CD14-positive monocyte (primary cell): ENCODE results near the gene SYT2. TPM values are rescaled to one million over a fixed set of nuclear protein-coding genes. Genes with fewer than 3 reads are reported as not detected.
A peak's percentile ranks its signal among the peaks of the same experiment; 100 is the strongest.

Experiments
- DNase-seq, 3 donors: peaks; one replicate each; pipeline ENCODE4 v3.0.0-alpha.2; 2011 to 2022
- H2AFZ ChIP-seq: 2 replicates; pipeline ENCODE4 v1.6.0; 2012; ENCODE audit warnings: mild to moderate bottlenecking, low read depth, low read length, inconsistent platforms; ENCODE audit not compliant: insufficient read depth, poor library complexity, severe bottlenecking
- H3K27ac ChIP-seq, 2 donors: 1 replicate in 1 of 2; 2 replicates in 1 of 2; pipeline ENCODE4 v1.5.1; 2012 to 2013; ENCODE audit warnings: low read length in 2 of 2, control low read depth in 1 of 2, inconsistent platforms in 1 of 2, low read depth in 1 of 2, mild to moderate bottlenecking in 1 of 2
- H3K27me3 ChIP-seq, 2 donors: one replicate each; pipeline versions ENCODE4 v1.6.0 to v1.6.1; 2011 to 2013; ENCODE audit warnings: low read length in 2 of 2; ENCODE audit not compliant: control insufficient read depth in 2 of 2, insufficient read depth in 2 of 2
- H3K36me3 ChIP-seq, 2 donors: replicated peaks in 1 of 2; 1 replicate in 1 of 2; 2 replicates in 1 of 2; pipeline versions ENCODE4 v1.5.1 to v1.6.1; 2012 to 2013; ENCODE audit warnings: low read length in 2 of 2, control low read depth in 1 of 2, inconsistent platforms in 1 of 2, mild to moderate bottlenecking in 1 of 2; ENCODE audit not compliant: insufficient read depth in 2 of 2, control insufficient read depth in 1 of 2
- H3K4me1 ChIP-seq, 2 donors: 1 replicate in 1 of 2; 2 replicates in 1 of 2; pipeline versions ENCODE4 v1.5.1 to v1.6.1; 2012 to 2013; ENCODE audit warnings: low read length in 2 of 2, control low read depth in 1 of 2, inconsistent platforms in 1 of 2, mild to moderate bottlenecking in 1 of 2, moderate library complexity in 1 of 2; ENCODE audit not compliant: insufficient read depth in 2 of 2, control insufficient read depth in 1 of 2
- H3K4me2 ChIP-seq: replicated peaks from 2 replicates; pipeline ENCODE3; 2012; ENCODE audit warnings: low read length, moderate library complexity, mild to moderate bottlenecking; ENCODE audit not compliant: poor library complexity, severe bottlenecking; ENCODE audit errors: extremely low read depth
- H3K4me3 ChIP-seq, 3 experiments: fragments of 200-600 bp in 1 of 3; sonication (generic) in 1 of 3; replicated peaks in 1 of 3; 1 replicate in 2 of 3; 2 replicates in 1 of 3; pipeline ENCODE4 v1.5.1; 2011 to 2013; ENCODE audit warnings: low read length in 3 of 3, mild to moderate bottlenecking in 3 of 3, control low read depth in 2 of 3, low read depth in 2 of 3, inconsistent platforms in 1 of 3, moderate library complexity in 1 of 3
- H3K79me2 ChIP-seq: 2 replicates; pipeline ENCODE4 v1.6.0; 2012; ENCODE audit warnings: mild to moderate bottlenecking, control low read depth, inconsistent platforms, low read length, moderate library complexity; ENCODE audit not compliant: insufficient read depth
- H3K9ac ChIP-seq: 2 replicates; pipeline ENCODE4 v1.6.0; 2017; ENCODE audit warnings: low read length, mild to moderate bottlenecking; ENCODE audit not compliant: insufficient read depth, poor library complexity, severe bottlenecking
- H3K9me3 ChIP-seq, 2 donors: replicated peaks in 1 of 2; 1 replicate in 1 of 2; 2 replicates in 1 of 2; pipeline versions ENCODE4 v1.5.1 to v1.6.1; 2012 to 2013; ENCODE audit warnings: low read length in 2 of 2, control low read depth in 1 of 2; ENCODE audit not compliant: control insufficient read depth in 1 of 2, insufficient read depth in 1 of 2
- H4K20me1 ChIP-seq: 2 replicates; pipeline ENCODE4 v1.6.0; 2012; ENCODE audit warnings: mild to moderate bottlenecking, low read length, control low read depth, moderate library complexity; ENCODE audit not compliant: insufficient read depth
- H3K27ac Mint-ChIP-seq, 7 donors: one replicate each; pipeline ENCODE4 v1.8.0; 2020; ENCODE audit warnings: mild to moderate bottlenecking in 7 of 7, mixed read lengths in 7 of 7, moderate library complexity in 6 of 7, inconsistent platforms in 2 of 7
- H3K27me3 Mint-ChIP-seq, 3 donors: one replicate each; pipeline ENCODE4 v1.8.0; 2021 to 2022; ENCODE audit warnings: low read depth in 3 of 3, mild to moderate bottlenecking in 3 of 3, mixed read lengths in 3 of 3, moderate library complexity in 3 of 3, inconsistent platforms in 1 of 3
- H3K36me3 Mint-ChIP-seq, 2 donors: one replicate each; pipeline ENCODE4 v1.8.0; 2020; ENCODE audit warnings: mixed read lengths in 2 of 2, inconsistent platforms in 1 of 2, mild to moderate bottlenecking in 1 of 2
- H3K4me1 Mint-ChIP-seq: one replicate; pipeline ENCODE4 v1.8.0; 2020; ENCODE audit warnings: mild to moderate bottlenecking, mixed read lengths
- H3K4me3 Mint-ChIP-seq, 2 donors: one replicate each; pipeline ENCODE4 v1.8.0; 2020; ENCODE audit warnings: mild to moderate bottlenecking in 2 of 2, mixed read lengths in 2 of 2, moderate library complexity in 1 of 2
- H3K9me3 Mint-ChIP-seq, 7 donors: one replicate each; pipeline ENCODE4 v1.8.0; 2020 to 2022; ENCODE audit warnings: mixed read lengths in 7 of 7, mild to moderate bottlenecking in 6 of 7, moderate library complexity in 6 of 7, inconsistent platforms in 2 of 7
- CTCF ChIP-seq: fragments of 200-600 bp; IDR thresholded peaks from one replicate; pipeline ENCODE4 v1.8.0; 2022; ENCODE audit warnings: antibody characterized with exemption, mild to moderate bottlenecking
- WGBS: methylation state at CpG from one replicate; pipeline ENCODE4 v1.1.5; 2013; ENCODE audit warnings: missing lambda C conversion rate; ENCODE audit not compliant: insufficient coverage; 5-methylcytosine and 5-hydroxymethylcytosine counted together
- intact Hi-C, 2 donors: fragments of 100-400 bp; cut with micrococcal nuclease; formaldehyde crosslinking; loops; one replicate each; pipeline versions ENCODE4 v1.15.0 to v1.15.1; 2023
- polyA plus RNA-seq, 3 donors: library from polyadenylated mRNA; depleted of rRNA in 1 of 3; unstranded in 2 of 3; stranded (reverse) in 1 of 3; fragments of 300-500 nt in 2 of 3; fragments of >200 nt in 1 of 3; fragmentation: Illumina TruSeq in 2 of 3; gene quantifications; 1 replicate in 2 of 3; 2 replicates in 1 of 3; pipeline ENCODE4 v1.2.3, GENCODE V29; 2012 to 2021

SYT2 gene
- polyA plus RNA-seq, 3 donors = not detected

DNA sequence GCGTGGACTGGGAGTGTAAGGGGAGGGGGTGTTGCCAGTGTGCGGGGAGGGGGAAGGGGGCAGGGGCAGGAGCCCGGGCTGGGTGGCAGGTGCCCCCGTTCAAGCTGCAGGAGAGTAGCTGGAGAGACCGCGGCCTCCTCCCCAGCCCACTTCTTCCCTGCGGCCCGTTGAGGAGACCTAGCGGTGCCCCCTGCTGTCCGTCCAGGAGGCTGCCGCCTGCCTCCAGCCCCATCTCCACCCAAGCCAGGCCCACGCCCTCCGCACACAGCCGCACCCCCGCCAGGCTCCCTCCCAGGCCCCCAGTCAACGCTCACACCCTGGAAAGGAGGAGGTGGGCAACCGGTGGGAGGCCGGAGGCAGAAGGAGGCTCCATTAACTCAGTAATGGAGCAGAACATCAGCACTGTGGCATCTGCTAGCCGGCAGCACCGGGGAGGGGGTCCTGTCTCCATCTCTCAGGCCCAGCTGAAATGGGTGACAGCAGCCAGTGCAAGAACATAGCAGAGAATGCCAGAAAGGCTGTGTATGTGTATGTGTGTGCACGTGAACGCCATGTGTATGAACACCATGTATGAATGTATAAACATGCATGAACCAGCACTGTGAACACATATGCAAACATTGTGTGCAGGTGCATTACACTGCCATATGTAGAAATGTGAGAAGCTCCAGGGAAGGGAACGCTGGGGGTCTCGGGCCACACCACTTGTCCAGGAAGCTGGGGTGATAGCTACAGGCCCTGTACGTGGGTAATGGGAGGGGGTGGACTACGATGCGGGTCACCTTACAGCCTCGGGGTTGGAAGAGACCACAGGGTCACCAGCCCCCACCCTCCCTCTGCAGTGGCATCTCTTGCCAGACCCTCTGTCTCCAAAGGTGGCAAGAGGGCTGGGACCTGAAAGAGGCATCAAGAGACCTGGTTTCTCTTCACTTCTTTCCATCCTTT, 84.6 kb downstream of the SYT2 start:
- Mint-ChIP-seq H3K27me3 (peaks cover 17 to 69% (median 53%) of the 10 kb centered on the region in 3 donors), H3K27ac (no peak overlapping the region), H3K4me3 (peak overlapping the region in 1 of 2 donors; percentile 67), H3K9me3 (peaks cover 0 to 12% (median 2%) of the 10 kb centered on the region in 7 donors), H3K4me1 (peaks cover 31% of the 10 kb centered on the region), H3K36me3 (peaks cover 0 to 3% of the 10 kb centered on the region in 2 donors)
- Histone ChIP-seq H3K36me3 (no peaks in the 10 kb centered on the region), H3K4me3 (no peak overlapping the region), H3K79me2 (no peaks in the 10 kb centered on the region), H3K4me1 (peaks cover 24 to 25% of the 10 kb centered on the region in 2 donors), H2AFZ (no peak overlapping the region), H3K9me3 (peaks cover 2 to 27% of the 10 kb centered on the region in 2 donors), H3K9ac (no peak overlapping the region), H4K20me1 (peaks cover 95% of the 10 kb centered on the region), H3K27ac (no peak overlapping the region), H3K4me2 (no peak overlapping the region), H3K27me3 (peaks cover 69 to 95% of the 10 kb centered on the region in 2 donors)
- 32% methylated on average over 18 of the region's 28 CpGs for WGBS
- intact Hi-C loops = loop anchor here in 1 of 2 donors (5.0 kb wide), 1 partner anchor 143 kb away; no protein-coding TSS in a partner anchor
- peak; percentile 74 for TF ChIP-seq CTCF
- peak; percentile 52 to 66 (median 56) for DNase-seq

- Mint-ChIP-seq H3K4me3 (no peak overlapping the region), H3K9me3 (peaks cover 0 to 14% (median 2%) of the 10 kb centered on the region in 7 donors), H3K27me3 (peaks cover 7 to 68% (median 44%) of the 10 kb centered on the region in 3 donors), H3K27ac (no peak overlapping the region), H3K4me1 (peaks cover 26% of the 10 kb centered on the region), H3K36me3 (peaks cover 0 to 3% of the 10 kb centered on the region in 2 donors)
- H3K4me2 ChIP-seq = no peak overlapping the region
- H3K9me3 ChIP-seq = peaks cover 2 to 29% of the 10 kb centered on the region in 2 donors
- TF ChIP-seq CTCF = no peak
- peaks cover 95% of the 10 kb centered on the region for H4K20me1 ChIP-seq
- no peak overlapping the region for H3K9ac ChIP-seq
- 90% methylated on average over 1 of the region's 1 CpG for WGBS
- peaks cover 68 to 95% of the 10 kb centered on the region in 2 donors for H3K27me3 ChIP-seq
- no peak overlapping the region for H3K27ac ChIP-seq
- H2AFZ ChIP-seq = no peak overlapping the region
- intact Hi-C loops = loop anchor here in 1 of 2 donors (5.0 kb wide), 1 partner anchor 142 kb away; no protein-coding TSS in a partner anchor
- peaks cover 19 to 20% of the 10 kb centered on the region in 2 donors for H3K4me1 ChIP-seq
- no peak for DNase-seq
- no peaks in the 10 kb centered on the region for H3K36me3 ChIP-seq
- no peak overlapping the region for H3K4me3 ChIP-seq
- H3K79me2 ChIP-seq = no peaks in the 10 kb centered on the region
Measured at GRCh38 chr1:202624781-202625108, 85.5 kb downstream of the SYT2 start.
